Uterus (tissue), 4 donors: Measurements from ENCODE around the gene CDH13. TPM values are rescaled to one million over a fixed set of nuclear protein-coding genes. Genes with fewer than 3 reads are reported as not detected.

ENCODE experiments used
- DNase-seq, 2 donors: peaks; one replicate each; pipeline ENCODE4 v3.0.0-alpha.2; 2019 to 2020
- H3K27ac ChIP-seq, 2 donors: fragments of 200-600 bp; sonication (generic); 1 replicate in 1 of 2; 2 replicates in 1 of 2; pipeline ENCODE4 v1.5.1; 2016 to 2018
- H3K27me3 ChIP-seq, 2 donors: fragments of 200-600 bp; sonication (generic); one replicate each; pipeline ENCODE4 v1.5.1; 2018 to 2019; ENCODE audit warnings: control low read depth in 1 of 2
- H3K36me3 ChIP-seq, 2 donors: fragments of 200-600 bp; sonication (generic); one replicate each; pipeline ENCODE4 v1.5.1; 2019; ENCODE audit warnings: control low read depth in 1 of 2
- H3K4me1 ChIP-seq, 2 donors: fragments of 200-600 bp; sonication (generic); one replicate each; pipeline ENCODE4 v1.5.1; 2018 to 2019; ENCODE audit warnings: control low read depth in 1 of 2
- H3K4me3 ChIP-seq, 2 donors: fragments of 200-600 bp; sonication (generic); 1 replicate in 1 of 2; 2 replicates in 1 of 2; pipeline ENCODE4 v1.5.1; 2018 to 2019; ENCODE audit warnings: mild to moderate bottlenecking in 1 of 2
- H3K9me3 ChIP-seq, 2 donors: fragments of 200-600 bp; sonication (generic); one replicate each; pipeline ENCODE4 v1.5.1; 2019; ENCODE audit warnings: control low read depth in 1 of 2
- CTCF ChIP-seq, 4 experiments: fragments of 200-600 bp in 2 of 4; fragments of 450-650 bp in 2 of 4; sonication (generic) in 2 of 4; IDR thresholded peaks; one replicate each; pipeline ENCODE4 v1.5.1; 2016 to 2019; ENCODE audit warnings: antibody characterized with exemption in 4 of 4, mild to moderate bottlenecking in 2 of 4, moderate library complexity in 1 of 4
- POLR2A ChIP-seq, 2 donors: fragments of 450-650 bp; IDR thresholded peaks; one replicate each; pipeline ENCODE4 v1.6.1; 2016; ENCODE audit warnings: antibody characterized with exemption in 2 of 2, mild to moderate bottlenecking in 1 of 2, moderate library complexity in 1 of 2
- intact Hi-C: fragments of 100-400 bp; cut with DNase I; formaldehyde crosslinking; loops from one replicate; pipeline ENCODE4 v1.15.1; 2023; ENCODE audit warnings: low total_unique reads
- total RNA-seq, 4 donors: library from RNA; depleted of rRNA in 3 of 4; stranded (reverse); fragments of >200 nt in 3 of 4; gene quantifications; one replicate each; pipeline versions ENCODE4 v1.1.0 to v1.2.4, GENCODE V29; 2014 to 2023
- donor health status: DM: yes; HTN: yes; CAD: no.

The CDH13 gene
- total RNA-seq, 4 donors from 2014 or later: 49.1 to 99.4 (median 82.7) TPM

GRCh38 chr16:83013071-83013470 is 386.3 kb downstream of the CDH13 start:
- no peak for DNase-seq
- no peaks in the 10 kb centered on the region for H3K36me3 ChIP-seq
- H3K27ac ChIP-seq: no peak overlapping the region
- H3K4me1 ChIP-seq: no peaks in the 10 kb centered on the region
- H3K27me3 ChIP-seq: no peaks in the 10 kb centered on the region
- intact Hi-C loops: no loop called here
- no peak overlapping the region for H3K4me3 ChIP-seq
- no peaks in the 10 kb centered on the region for H3K9me3 ChIP-seq
- TF ChIP-seq CTCF (IDR thresholded peaks at IDR 0.05) (no peak), POLR2A (IDR thresholded peaks at IDR 0.05) (no peak)

GRCh38 chr16:83019963-83020362 is 393.2 kb downstream of the CDH13 start:
- Histone ChIP-seq H3K4me1 (no peaks in the 10 kb centered on the region), H3K9me3 (no peaks in the 10 kb centered on the region), H3K36me3 (no peaks in the 10 kb centered on the region), H3K4me3 (no peak overlapping the region), H3K27me3 (no peaks in the 10 kb centered on the region), H3K27ac (no peak overlapping the region)
- intact Hi-C loops: no loop called here
- no peak for DNase-seq
- TF ChIP-seq CTCF (IDR thresholded peaks at IDR 0.05): no peak
- TF ChIP-seq POLR2A (IDR thresholded peaks at IDR 0.05): no peak

- no peak for DNase-seq
- no peak overlapping the region for H3K4me3 ChIP-seq
- intact Hi-C loops: no loop called here
Observed at GRCh38 chr16:83021045-83021444, 394.3 kb downstream of the CDH13 start.

GRCh38 chr16:83021746-83022145 is 395.0 kb downstream of the CDH13 start:
- intact Hi-C loops: no loop called here
- H3K36me3 ChIP-seq: no peaks in the 10 kb centered on the region

More at GRCh38 chr16:83021045-83021444, 394.3 kb downstream of the CDH13 start:
- H3K27ac ChIP-seq: no peak overlapping the region
- no peaks in the 10 kb centered on the region for H3K9me3 ChIP-seq
- H3K4me1 ChIP-seq: no peaks in the 10 kb centered on the region
- no peaks in the 10 kb centered on the region for H3K27me3 ChIP-seq
- no peak for TF ChIP-seq CTCF (IDR thresholded peaks at IDR 0.05)
- H3K36me3 ChIP-seq: no peaks in the 10 kb centered on the region

GRCh38 chr16:83023011-83023410 is 396.2 kb downstream of the CDH13 start:
- no peak for DNase-seq
- Histone ChIP-seq H3K27me3 (no peaks in the 10 kb centered on the region), H3K4me3 (no peak overlapping the region), H3K9me3 (no peaks in the 10 kb centered on the region), H3K27ac (no peak overlapping the region), H3K4me1 (no peaks in the 10 kb centered on the region), H3K36me3 (no peaks in the 10 kb centered on the region)
- intact Hi-C loops: no loop called here
- no peak for TF ChIP-seq CTCF (IDR thresholded peaks at IDR 0.05)
- no peak for TF ChIP-seq POLR2A (IDR thresholded peaks at IDR 0.05)

More at GRCh38 chr16:83021746-83022145, 395.0 kb downstream of the CDH13 start:
- no peaks in the 10 kb centered on the region for H3K9me3 ChIP-seq
- TF ChIP-seq POLR2A (IDR thresholded peaks at IDR 0.05) (no peak), CTCF (IDR thresholded peaks at IDR 0.05) (no peak)
- no peaks in the 10 kb centered on the region for H3K27me3 ChIP-seq
- DNase-seq: no peak
- no peak overlapping the region for H3K4me3 ChIP-seq
- no peak overlapping the region for H3K27ac ChIP-seq
- H3K4me1 ChIP-seq: no peaks in the 10 kb centered on the region
